Activated T-helper 2 cell treated with anti-CD3 and anti-CD28 coated beads, Interferon-gamma antibody, Interleukin-2, Interleukin-4, amounts not matched to agents 10 μg/mL and 5 μg/mL and 100 μg/mL, durations not matched to agents 14 hours and 24 hours and 36 hours (primary cell): ENCODE data around the gene CCIN. TPM values are rescaled to one million over a fixed set of nuclear protein-coding genes. Genes with fewer than 3 reads are reported as not detected.

ENCODE experiments used
- DNase-seq: peaks from one replicate; pipeline ENCODE4 v3.0.0; 2021; ENCODE audit warnings: low spot score
- H3K27ac Mint-ChIP-seq: one replicate; pipeline ENCODE4 v1.8.0; 2021; ENCODE audit warnings: mixed read lengths
- H3K27me3 Mint-ChIP-seq: one replicate; pipeline ENCODE4 v1.8.0; 2021; ENCODE audit warnings: low read depth, mixed read lengths
- H3K36me3 Mint-ChIP-seq: one replicate; pipeline ENCODE4 v1.8.0; 2021; ENCODE audit warnings: low read depth, mixed read lengths
- H3K4me1 Mint-ChIP-seq: one replicate; pipeline ENCODE4 v1.8.0; 2021; ENCODE audit warnings: low read depth, mixed read lengths
- H3K4me3 Mint-ChIP-seq: one replicate; pipeline ENCODE4 v1.8.0; 2021; ENCODE audit warnings: low read depth, mild to moderate bottlenecking, moderate library complexity, mixed read lengths
- H3K9me3 Mint-ChIP-seq: one replicate; pipeline ENCODE4 v1.8.0; 2021; ENCODE audit warnings: mixed read lengths
- intact Hi-C: fragments of 100-400 bp; cut with micrococcal nuclease; formaldehyde crosslinking; loops from one replicate; pipeline ENCODE4 v1.15.1; 2023
- total RNA-seq: library from RNA; stranded (reverse); gene quantifications from 2 replicates; pipeline ENCODE4 v1.2.3, GENCODE V29; 2022

Gene CCIN
- total RNA-seq, 1 donor from 2014 or later, result not detected

DNA sequence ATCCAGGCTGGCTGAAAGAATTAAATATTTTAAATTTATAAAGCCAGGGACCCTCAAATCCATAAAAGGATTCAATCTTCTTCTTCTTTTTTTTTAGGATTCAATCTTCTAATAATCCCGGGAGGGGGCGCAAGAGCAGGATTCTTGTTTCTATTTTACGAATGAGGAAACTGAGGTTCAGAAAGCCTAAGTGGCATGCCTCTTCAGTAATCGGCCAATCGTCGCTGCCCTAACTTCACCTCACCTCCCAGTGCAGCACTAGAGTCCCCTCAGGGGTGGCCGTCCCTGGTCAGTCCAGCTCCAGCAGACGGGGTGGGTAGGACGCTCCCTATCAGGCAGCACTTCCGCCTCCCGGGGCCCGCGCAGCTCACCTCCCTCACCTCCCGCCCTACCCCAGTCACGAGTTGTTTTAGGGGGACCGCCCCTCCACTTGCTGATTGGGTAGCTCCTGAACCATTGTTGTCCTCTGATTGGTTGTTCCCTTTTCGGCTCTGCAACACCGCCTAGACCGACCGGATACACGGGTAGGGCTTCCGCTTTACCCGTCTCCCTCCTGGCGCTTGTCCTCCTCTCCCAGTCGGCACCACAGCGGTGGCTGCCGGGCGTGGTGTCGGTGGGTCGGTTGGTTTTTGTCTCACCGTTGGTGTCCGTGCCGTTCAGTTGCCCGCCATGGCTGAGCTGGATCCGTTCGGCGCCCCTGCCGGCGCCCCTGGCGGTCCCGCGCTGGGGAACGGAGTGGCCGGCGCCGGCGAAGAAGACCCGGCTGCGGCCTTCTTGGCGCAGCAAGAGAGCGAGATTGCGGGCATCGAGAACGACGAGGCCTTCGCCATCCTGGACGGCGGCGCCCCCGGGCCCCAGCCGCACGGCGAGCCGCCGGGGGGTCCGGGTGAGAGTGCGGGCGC is 21.5 kb downstream of the CCIN start, which contains the start of gene CLTA:
Gene CLTA, plus strand, starts transcription at position 534 of the 902 bp plus-strand sequence. Its CDS starts 136 bp downstream, at position 670.
- Mint-ChIP-seq H3K36me3 (peaks cover 37% of the 10 kb centered on the region), H3K9me3 (no peaks in the 10 kb centered on the region), H3K27ac (peak within 1 kb of the TSS; percentile 74), H3K4me3 (peak within 1 kb of the TSS; percentile 98), H3K4me1 (peaks cover 47% of the 10 kb centered on the region), H3K27me3 (peaks cover 8% of the 10 kb centered on the region)
- DNase-seq, result peak; percentile 96
- intact Hi-C loops, result loop anchor here (1.0 to 2.0 kb wide), 6 partner anchors 14 to 210 kb away; partner anchors contain the start of genes GLIPR2, GNE and RNF38

DNA sequence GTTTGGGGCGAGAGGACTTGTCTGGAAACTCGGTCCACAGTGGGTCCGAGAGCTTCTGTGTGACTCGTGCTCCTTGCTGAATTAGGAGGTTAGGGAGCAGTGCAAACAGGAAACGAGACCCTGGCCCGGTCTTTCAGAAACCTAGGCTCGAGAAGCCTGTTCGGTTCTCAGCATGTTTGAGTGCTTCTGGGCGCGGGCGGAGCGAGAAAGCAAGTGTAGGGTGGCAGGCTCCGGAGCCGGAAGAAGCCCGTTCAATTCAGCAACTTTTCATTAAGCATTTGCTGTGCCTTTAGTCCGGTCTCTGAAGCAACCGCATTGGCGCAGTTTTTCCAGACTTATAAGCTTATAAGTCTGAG is 22.1 kb downstream of the CCIN start:
- peak; percentile 36 for DNase-seq
- intact Hi-C loops, result loop anchor here (2.0 kb wide), 5 partner anchors 14 to 210 kb away; partner anchors contain the start of genes GLIPR2 and RNF38
- Mint-ChIP-seq H3K4me1 (peaks cover 47% of the 10 kb centered on the region), H3K27ac (peak overlapping the region; percentile 67), H3K36me3 (peaks cover 37% of the 10 kb centered on the region), H3K27me3 (peaks cover 8% of the 10 kb centered on the region), H3K4me3 (peak overlapping the region; percentile 98), H3K9me3 (no peaks in the 10 kb centered on the region)

DNA sequence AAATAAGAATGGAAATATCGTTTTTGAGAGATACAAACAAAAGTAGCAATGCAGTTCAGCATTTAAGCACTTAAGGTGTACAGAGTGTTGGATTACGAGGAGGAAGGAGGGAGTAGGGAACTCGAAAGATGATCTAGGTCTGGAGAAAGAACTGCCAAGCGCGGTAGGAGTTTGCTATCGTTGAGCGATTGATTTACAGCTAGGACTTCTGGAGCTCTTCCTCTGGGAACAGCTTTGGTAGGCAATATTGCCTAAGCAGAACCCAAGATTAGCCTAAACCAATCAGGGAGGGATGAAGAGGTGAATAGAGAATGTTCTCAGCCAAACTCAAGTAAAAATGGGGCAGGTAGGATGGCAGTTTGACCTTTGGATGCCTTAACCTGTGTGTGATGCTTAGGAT is 22.5 kb downstream of the CCIN start:
- H3K27ac Mint-ChIP-seq, result peak overlapping the region; percentile 67
- H3K4me1 Mint-ChIP-seq, result peaks cover 48% of the 10 kb centered on the region
- peaks cover 8% of the 10 kb centered on the region for H3K27me3 Mint-ChIP-seq
- peaks cover 38% of the 10 kb centered on the region for H3K36me3 Mint-ChIP-seq
- DNase-seq, result no peak
- no peaks in the 10 kb centered on the region for H3K9me3 Mint-ChIP-seq
- H3K4me3 Mint-ChIP-seq, result peak overlapping the region; percentile 98
- intact Hi-C loops, result loop anchor here (2.0 kb wide), 5 partner anchors 13 to 209 kb away; partner anchors contain the start of genes GLIPR2 and RNF38

DNA sequence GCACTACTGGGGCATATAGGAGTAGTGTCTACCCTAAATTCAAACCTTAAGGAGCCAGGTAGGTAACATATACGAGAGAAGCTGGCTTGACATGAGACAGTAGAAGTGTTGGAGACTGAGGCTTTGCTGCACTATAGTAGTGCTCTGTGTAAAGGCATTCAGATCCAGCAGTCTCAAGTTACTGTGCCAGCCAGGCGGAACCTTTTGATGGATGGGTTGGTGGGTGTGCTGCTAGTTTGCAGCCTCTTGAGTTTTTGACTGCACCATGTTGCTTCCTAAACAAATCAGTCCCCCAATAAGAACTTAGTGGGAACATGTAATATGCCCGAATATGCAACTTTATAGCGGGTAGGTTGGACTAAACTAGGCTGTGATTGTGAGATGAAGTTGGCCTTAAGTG is 23.0 kb downstream of the CCIN start:
- Mint-ChIP-seq H3K27me3 (peaks cover 8% of the 10 kb centered on the region), H3K4me3 (peak overlapping the region; percentile 98), H3K4me1 (peaks cover 47% of the 10 kb centered on the region), H3K27ac (no peak overlapping the region), H3K9me3 (no peaks in the 10 kb centered on the region), H3K36me3 (peaks cover 41% of the 10 kb centered on the region)
- intact Hi-C loops, result no loop called here
- DNase-seq, result no peak

DNA sequence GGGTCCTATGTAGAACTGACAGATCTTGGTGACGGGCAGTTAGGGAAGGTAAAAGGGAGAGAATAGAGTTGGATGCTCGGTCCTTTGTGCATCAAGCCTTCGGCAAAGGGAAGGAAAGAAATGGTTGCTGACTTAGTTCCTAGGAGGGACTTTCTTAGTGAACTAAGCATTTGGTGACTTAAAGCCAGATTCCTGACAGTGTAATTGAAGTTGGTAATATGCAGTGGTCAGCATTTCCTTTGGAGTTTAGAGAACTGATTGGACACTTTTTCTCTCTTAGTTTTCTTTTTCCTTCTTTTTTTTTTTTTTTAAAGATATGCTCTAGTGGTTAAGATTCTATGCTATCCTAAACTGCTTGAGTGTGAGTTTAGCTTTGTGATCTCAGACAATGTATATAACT is 23.8 kb downstream of the CCIN start:
- peaks cover 8% of the 10 kb centered on the region for H3K27me3 Mint-ChIP-seq
- no peak for DNase-seq
- H3K4me1 Mint-ChIP-seq, result peaks cover 47% of the 10 kb centered on the region
- H3K9me3 Mint-ChIP-seq, result no peaks in the 10 kb centered on the region
- H3K36me3 Mint-ChIP-seq, result peaks cover 46% of the 10 kb centered on the region
- intact Hi-C loops, result no loop called here
- peak overlapping the region; percentile 98 for H3K4me3 Mint-ChIP-seq
- H3K27ac Mint-ChIP-seq, result no peak overlapping the region

DNA sequence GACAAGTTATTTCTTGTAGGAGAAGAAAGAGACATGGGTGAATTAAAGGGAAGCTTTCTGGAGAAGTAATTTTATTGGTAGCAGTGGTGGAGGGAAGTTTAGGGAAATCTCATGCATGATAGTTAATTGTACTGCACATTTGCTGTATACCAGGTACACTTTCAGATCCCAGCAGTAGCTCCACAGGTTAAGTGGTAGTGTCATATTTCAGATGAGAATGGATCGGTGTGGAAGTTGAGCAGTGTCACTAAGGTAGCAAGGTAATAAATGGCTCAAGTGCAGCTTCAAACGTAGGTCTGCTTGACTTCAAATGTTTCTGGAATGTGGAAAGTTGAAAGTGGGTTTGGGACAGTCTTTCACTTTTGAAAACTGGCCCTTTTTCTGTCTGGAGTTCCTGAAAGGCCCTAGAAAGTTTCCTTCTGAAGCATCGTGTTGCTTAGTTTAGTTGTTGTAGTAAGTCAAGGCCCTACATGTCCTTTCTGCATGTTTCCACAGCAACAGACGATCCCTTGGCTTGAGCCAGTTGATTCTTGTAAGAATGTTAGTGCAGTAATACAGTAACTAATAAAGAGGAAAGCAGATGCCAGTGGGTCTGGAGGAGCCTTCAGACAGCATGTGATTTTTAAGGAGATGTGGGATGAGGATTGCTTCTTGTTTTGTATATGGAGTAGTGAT is 25.3 kb downstream of the CCIN start:
- Mint-ChIP-seq H3K36me3 (peaks cover 57% of the 10 kb centered on the region), H3K27me3 (no peaks in the 10 kb centered on the region), H3K4me1 (peaks cover 47% of the 10 kb centered on the region), H3K4me3 (no peak overlapping the region), H3K27ac (no peak overlapping the region), H3K9me3 (no peaks in the 10 kb centered on the region)
- DNase-seq, result no peak
- intact Hi-C loops, result no loop called here

DNA sequence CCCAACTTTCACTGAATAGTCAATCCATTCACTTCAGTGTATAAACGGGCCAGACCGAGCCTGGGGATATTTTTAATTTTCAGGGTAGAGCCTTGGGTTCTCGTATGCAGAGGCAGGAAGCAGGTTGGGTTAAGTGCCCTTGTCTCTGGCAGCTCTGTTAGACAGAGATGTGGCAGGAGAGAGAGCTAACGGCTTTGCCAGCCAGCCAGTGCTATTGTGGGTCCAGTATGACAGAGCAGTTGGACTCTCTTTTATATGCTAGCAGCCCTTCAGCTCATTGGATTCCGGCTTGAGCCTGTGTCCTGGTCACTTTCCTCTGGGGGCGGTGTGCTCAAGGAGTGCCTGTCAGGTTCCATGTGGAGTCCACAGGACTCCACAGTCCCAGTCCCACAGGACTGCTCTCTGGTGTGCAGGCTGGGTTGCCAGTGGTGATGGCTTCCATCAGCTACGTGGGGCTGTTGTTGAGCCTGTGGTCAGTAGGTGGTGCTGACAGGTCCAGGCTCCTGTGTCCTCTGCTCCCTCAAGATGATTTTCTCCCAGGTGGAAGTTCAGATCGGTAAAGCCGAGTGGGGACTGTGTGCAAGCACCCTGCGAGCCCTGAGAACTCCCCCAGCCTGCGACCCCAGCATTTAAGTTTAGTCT is 35.8 kb downstream of the CCIN start:
- no peak for DNase-seq
- Mint-ChIP-seq H3K4me3 (no peak overlapping the region), H3K27me3 (no peaks in the 10 kb centered on the region), H3K4me1 (peaks cover 41% of the 10 kb centered on the region), H3K9me3 (no peaks in the 10 kb centered on the region), H3K27ac (no peak overlapping the region), H3K36me3 (peaks cover 93% of the 10 kb centered on the region)
- intact Hi-C loops, result loop anchor here (2.0 kb wide), 1 partner anchor 14 kb away; the partner anchor contains the start of gene CLTA

DNA sequence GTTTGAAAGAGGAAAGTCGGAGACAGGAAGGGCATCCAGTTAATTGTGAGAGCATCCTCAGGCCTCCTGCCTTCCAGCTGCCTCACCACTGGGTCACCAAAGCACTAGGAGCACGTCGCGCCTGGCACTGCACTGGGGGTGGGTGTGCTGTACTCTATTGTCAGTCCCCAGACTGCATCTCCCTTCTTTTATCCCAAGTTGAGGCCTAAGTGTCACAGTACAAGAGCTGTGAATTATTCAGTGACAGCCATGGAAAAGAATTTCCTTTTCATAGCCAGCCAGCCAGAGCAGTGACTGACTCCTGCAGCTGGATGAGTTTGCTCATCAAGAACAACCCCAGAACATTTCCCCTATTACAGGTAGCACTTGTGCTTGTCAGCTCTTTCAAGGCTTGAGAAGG is 37.8 kb downstream of the CCIN start:
- Mint-ChIP-seq H3K9me3 (no peaks in the 10 kb centered on the region), H3K36me3 (peaks cover 99% of the 10 kb centered on the region), H3K27ac (peak overlapping the region; percentile 51), H3K4me3 (no peak overlapping the region), H3K4me1 (peaks cover 41% of the 10 kb centered on the region), H3K27me3 (no peaks in the 10 kb centered on the region)
- intact Hi-C loops, result no loop called here
- no peak for DNase-seq

DNA sequence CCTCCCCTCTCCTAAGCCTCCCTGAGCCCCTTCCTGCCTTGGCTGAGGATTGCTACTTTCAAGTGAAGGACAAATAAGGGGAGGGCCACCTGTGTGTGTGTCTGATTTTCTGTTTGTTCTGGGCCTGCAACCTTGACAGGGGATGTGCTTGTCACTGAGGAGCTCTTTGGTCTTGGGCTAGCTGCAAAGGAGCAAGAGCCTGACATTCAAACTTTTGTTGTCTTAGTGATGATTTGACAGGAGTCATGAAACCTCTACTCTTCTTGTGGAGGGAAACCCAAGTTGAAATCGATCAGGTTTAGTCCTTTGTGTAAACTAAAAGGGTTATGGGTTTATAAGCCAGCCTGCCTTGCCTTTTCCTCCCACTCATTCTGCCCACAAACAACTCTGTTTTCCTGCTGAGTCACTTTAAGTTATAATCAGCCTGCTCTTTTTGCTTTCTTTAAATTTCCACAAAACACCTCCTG is 38.4 kb downstream of the CCIN start:
- Mint-ChIP-seq H3K27me3 (no peaks in the 10 kb centered on the region), H3K4me3 (no peak overlapping the region), H3K4me1 (peaks cover 44% of the 10 kb centered on the region), H3K9me3 (no peaks in the 10 kb centered on the region), H3K27ac (peak overlapping the region; percentile 43), H3K36me3 (peaks cover 98% of the 10 kb centered on the region)
- intact Hi-C loops, result no loop called here
- no peak for DNase-seq

DNA sequence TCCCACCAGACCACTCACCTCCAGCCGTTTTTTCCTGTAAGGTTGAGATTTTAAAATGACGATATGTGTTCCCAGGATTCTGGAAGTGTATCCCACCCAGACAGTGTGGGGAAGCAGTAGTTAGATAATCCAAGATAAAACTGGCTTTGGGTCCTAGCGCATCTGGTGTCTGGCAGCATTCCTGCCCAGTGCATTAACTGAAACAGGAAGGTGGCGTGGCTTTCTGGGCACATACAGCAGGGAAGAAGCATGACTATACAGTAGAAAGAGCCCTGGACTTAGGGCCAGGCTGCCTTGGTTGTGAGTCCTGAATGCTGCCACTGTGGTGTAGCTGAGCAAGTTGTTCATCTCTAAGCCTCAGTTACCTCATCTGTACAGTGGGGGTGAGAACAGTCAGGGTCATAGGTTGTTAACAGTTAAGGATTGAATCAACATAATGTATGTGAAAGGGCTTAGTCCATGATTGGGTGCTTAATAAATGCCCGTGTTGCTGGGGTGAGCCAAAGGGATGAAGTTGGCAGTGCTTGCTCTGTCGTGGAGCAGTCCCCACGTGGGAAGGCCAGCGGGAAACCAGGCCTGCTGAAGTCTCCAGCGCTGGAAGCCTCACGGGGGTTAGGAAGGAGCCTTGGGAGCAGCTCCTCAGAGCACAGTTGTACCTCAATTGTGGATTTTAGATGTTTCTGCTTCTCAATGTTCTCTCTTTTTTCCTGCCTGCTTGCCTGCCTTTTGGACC is 39.5 kb downstream of the CCIN start:
- Mint-ChIP-seq H3K4me3 (no peak overlapping the region), H3K27ac (peak overlapping the region; percentile 62), H3K27me3 (no peaks in the 10 kb centered on the region), H3K4me1 (peaks cover 50% of the 10 kb centered on the region), H3K36me3 (peaks cover 97% of the 10 kb centered on the region), H3K9me3 (no peaks in the 10 kb centered on the region)
- no peak for DNase-seq
- intact Hi-C loops, result no loop called here

DNA sequence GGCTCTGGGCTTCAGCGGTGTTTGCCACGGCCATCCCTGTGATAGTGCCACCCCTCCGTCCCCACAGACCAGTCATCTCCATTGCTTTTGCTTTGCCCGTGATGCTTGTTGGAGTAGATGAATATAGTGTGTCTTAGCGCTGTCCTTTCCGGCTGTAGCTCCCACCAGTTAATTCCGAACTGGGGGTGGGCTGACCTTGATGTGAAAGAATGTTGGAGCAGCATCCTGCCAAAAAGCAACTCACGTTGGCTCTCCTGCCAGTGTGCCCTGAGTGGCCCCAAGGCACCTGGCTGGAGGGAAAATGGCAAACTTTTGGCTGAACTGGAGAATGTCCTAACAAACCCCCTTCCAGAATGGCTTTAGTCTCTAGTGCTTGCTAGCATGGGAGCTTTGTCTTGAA is 41.5 kb downstream of the CCIN start:
- Mint-ChIP-seq H3K27ac (no peak overlapping the region), H3K27me3 (no peaks in the 10 kb centered on the region), H3K36me3 (peaks cover 83% of the 10 kb centered on the region), H3K4me3 (no peak overlapping the region), H3K9me3 (no peaks in the 10 kb centered on the region), H3K4me1 (peaks cover 48% of the 10 kb centered on the region)
- DNase-seq, result no peak
- intact Hi-C loops, result no loop called here

DNA sequence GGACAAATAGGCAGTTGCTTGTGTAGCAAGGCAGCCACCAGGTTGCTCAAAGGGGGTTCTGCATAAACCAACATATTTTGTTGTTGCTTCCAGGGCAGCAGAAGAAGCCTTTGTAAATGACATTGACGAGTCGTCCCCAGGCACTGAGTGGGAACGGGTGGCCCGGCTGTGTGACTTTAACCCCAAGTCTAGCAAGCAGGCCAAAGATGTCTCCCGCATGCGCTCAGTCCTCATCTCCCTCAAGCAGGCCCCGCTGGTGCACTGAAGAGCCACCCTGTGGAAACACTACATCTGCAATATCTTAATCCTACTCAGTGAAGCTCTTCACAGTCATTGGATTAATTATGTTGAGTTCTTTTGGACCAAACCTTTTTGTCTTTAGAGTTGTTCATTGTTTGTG is 42.3 kb downstream of the CCIN start:
- no peak for DNase-seq
- peaks cover 80% of the 10 kb centered on the region for H3K36me3 Mint-ChIP-seq
- H3K27ac Mint-ChIP-seq, result peak overlapping the region; percentile 31
- no peaks in the 10 kb centered on the region for H3K27me3 Mint-ChIP-seq
- no peaks in the 10 kb centered on the region for H3K9me3 Mint-ChIP-seq
- peaks cover 49% of the 10 kb centered on the region for H3K4me1 Mint-ChIP-seq
- intact Hi-C loops, result no loop called here
- H3K4me3 Mint-ChIP-seq, result no peak overlapping the region
